ENCODE data around the gene CHSY3.

The CHSY3 gene

GRCh38 chr5:130035388-130035787 is 131.1 kb downstream of the CHSY3 start:
- Histone ChIP-seq H3K36me3 (ENCODE audit: control insufficient read depth in 2 of 2, insufficient read depth in 1 of 2, low read length in 2 of 2) (no peaks in the 10 kb centered on the region), H3K9me3 (ENCODE audit: control insufficient read depth, insufficient read depth, low read depth, low read length) (no peaks in the 10 kb centered on the region), H3K27ac (ENCODE audit: extremely low read depth, low read depth, low read length) (no peak overlapping the region), H3K4me3 (ENCODE audit: low read depth, low read length) (no peak overlapping the region), H3K4me1 (ENCODE audit: control insufficient read depth, insufficient read depth, low read length) (no peaks in the 10 kb centered on the region)
- ChIA-PET CTCF (no interaction called here), POLR2A (no interaction called here)
- TF ChIP-seq, protein P1, sequence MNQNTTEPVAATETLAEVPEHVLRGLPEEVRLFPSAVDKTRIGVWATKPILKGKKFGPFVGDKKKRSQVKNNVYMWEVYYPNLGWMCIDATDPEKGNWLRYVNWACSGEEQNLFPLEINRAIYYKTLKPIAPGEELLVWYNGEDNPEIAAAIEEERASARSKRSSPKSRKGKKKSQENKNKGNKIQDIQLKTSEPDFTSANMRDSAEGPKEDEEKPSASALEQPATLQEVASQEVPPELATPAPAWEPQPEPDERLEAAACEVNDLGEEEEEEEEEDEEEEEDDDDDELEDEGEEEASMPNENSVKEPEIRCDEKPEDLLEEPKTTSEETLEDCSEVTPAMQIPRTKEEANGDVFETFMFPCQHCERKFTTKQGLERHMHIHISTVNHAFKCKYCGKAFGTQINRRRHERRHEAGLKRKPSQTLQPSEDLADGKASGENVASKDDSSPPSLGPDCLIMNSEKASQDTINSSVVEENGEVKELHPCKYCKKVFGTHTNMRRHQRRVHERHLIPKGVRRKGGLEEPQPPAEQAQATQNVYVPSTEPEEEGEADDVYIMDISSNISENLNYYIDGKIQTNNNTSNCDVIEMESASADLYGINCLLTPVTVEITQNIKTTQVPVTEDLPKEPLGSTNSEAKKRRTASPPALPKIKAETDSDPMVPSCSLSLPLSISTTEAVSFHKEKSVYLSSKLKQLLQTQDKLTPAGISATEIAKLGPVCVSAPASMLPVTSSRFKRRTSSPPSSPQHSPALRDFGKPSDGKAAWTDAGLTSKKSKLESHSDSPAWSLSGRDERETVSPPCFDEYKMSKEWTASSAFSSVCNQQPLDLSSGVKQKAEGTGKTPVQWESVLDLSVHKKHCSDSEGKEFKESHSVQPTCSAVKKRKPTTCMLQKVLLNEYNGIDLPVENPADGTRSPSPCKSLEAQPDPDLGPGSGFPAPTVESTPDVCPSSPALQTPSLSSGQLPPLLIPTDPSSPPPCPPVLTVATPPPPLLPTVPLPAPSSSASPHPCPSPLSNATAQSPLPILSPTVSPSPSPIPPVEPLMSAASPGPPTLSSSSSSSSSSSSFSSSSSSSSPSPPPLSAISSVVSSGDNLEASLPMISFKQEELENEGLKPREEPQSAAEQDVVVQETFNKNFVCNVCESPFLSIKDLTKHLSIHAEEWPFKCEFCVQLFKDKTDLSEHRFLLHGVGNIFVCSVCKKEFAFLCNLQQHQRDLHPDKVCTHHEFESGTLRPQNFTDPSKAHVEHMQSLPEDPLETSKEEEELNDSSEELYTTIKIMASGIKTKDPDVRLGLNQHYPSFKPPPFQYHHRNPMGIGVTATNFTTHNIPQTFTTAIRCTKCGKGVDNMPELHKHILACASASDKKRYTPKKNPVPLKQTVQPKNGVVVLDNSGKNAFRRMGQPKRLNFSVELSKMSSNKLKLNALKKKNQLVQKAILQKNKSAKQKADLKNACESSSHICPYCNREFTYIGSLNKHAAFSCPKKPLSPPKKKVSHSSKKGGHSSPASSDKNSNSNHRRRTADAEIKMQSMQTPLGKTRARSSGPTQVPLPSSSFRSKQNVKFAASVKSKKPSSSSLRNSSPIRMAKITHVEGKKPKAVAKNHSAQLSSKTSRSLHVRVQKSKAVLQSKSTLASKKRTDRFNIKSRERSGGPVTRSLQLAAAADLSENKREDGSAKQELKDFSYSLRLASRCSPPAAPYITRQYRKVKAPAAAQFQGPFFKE (tag by site-specific recombination; IDR thresholded peaks at IDR 0.05; ENCODE audit: borderline replicate concordance), result no peak
- TF ChIP-seq GLI4 (tag by site-specific recombination; IDR thresholded peaks at IDR 0.05) (no peak), SP7 (tag by site-specific recombination; IDR thresholded peaks at IDR 0.05) (no peak), INSM2 (tag by site-specific recombination; IDR thresholded peaks at IDR 0.05) (no peak), ZNF266 (tag by site-specific recombination; IDR thresholded peaks at IDR 0.05; ENCODE audit: low read depth) (no peak), ZXDB (tag by site-specific recombination; IDR thresholded peaks at IDR 0.05) (no peak), PRDM1 (tag by site-specific recombination; IDR thresholded peaks at IDR 0.05) (no peak), ZFP41 (tag by site-specific recombination; IDR thresholded peaks at IDR 0.05; ENCODE audit: borderline replicate concordance) (no peak), ZNF146 (tag by site-specific recombination; IDR thresholded peaks at IDR 0.05) (no peak), ZNF223 (tag by site-specific recombination; IDR thresholded peaks at IDR 0.05) (no peak)
- TF ChIP-seq, protein P2, sequence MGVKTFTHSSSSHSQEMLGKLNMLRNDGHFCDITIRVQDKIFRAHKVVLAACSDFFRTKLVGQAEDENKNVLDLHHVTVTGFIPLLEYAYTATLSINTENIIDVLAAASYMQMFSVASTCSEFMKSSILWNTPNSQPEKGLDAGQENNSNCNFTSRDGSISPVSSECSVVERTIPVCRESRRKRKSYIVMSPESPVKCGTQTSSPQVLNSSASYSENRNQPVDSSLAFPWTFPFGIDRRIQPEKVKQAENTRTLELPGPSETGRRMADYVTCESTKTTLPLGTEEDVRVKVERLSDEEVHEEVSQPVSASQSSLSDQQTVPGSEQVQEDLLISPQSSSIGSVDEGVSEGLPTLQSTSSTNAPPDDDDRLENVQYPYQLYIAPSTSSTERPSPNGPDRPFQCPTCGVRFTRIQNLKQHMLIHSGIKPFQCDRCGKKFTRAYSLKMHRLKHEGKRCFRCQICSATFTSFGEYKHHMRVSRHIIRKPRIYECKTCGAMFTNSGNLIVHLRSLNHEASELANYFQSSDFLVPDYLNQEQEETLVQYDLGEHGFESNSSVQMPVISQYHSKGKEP (tag by site-specific recombination; IDR thresholded peaks at IDR 0.05), result no peak

DNA sequence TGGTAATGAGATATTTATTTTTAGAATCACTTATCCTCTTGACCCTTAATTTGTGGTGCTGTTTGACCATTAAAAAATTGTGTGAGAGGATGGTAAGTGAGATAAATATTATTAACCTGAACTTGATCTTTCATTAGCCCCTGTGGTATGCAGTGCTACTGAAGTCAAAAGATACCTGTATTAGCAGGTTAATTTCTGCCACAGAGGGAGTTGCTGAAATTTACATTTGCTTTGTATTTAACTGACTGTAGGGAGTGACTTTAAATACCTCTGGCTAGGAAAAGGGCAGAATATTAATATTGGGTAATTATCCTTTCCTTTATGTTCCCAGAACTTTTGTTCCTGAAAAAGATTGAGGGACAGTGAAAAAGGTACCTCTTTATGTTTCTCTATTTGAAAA is 133.6 kb downstream of the CHSY3 start:
- Histone ChIP-seq H3K4me1 (ENCODE audit: control insufficient read depth, insufficient read depth, low read length) (no peaks in the 10 kb centered on the region), H3K36me3 (ENCODE audit: control insufficient read depth in 2 of 2, insufficient read depth in 1 of 2, low read length in 2 of 2) (no peaks in the 10 kb centered on the region), H3K27ac (ENCODE audit: extremely low read depth, low read depth, low read length) (no peak overlapping the region), H3K9me3 (ENCODE audit: control insufficient read depth, insufficient read depth, low read depth, low read length) (no peaks in the 10 kb centered on the region), H3K4me3 (ENCODE audit: low read depth, low read length) (no peak overlapping the region)
- ChIA-PET CTCF (no interaction called here), POLR2A (no interaction called here)
- TF ChIP-seq ZNF155 (tag by site-specific recombination; IDR thresholded peaks at IDR 0.05), result no peak
- TF ChIP-seq, protein P3, sequence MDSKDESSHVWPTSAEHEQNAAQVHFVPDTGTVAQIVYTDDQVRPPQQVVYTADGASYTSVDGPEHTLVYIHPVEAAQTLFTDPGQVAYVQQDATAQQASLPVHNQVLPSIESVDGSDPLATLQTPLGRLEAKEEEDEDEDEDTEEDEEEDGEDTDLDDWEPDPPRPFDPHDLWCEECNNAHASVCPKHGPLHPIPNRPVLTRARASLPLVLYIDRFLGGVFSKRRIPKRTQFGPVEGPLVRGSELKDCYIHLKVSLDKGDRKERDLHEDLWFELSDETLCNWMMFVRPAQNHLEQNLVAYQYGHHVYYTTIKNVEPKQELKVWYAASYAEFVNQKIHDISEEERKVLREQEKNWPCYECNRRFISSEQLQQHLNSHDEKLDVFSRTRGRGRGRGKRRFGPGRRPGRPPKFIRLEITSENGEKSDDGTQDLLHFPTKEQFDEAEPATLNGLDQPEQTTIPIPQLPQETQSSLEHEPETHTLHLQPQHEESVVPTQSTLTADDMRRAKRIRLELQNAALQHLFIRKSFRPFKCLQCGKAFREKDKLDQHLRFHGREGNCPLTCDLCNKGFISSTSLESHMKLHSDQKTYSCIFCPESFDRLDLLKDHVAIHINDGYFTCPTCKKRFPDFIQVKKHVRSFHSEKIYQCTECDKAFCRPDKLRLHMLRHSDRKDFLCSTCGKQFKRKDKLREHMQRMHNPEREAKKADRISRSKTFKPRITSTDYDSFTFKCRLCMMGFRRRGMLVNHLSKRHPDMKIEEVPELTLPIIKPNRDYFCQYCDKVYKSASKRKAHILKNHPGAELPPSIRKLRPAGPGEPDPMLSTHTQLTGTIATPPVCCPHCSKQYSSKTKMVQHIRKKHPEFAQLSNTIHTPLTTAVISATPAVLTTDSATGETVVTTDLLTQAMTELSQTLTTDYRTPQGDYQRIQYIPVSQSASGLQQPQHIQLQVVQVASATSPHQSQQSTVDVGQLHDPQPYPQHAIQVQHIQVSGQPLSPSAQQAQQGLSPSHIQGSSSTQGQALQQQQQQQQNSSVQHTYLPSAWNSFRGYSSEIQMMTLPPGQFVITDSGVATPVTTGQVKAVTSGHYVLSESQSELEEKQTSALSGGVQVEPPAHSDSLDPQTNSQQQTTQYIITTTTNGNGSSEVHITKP (tag by site-specific recombination; IDR thresholded peaks at IDR 0.05), result no peak
- no peak for TF ChIP-seq ZNF266 (tag by site-specific recombination; IDR thresholded peaks at IDR 0.05; ENCODE audit: low read depth)
- TF ChIP-seq ZNF274 (IDR thresholded peaks at IDR 0.05; ENCODE audit: low read length), result no peak
- TF ChIP-seq ZNF274 (tag by site-specific recombination; IDR thresholded peaks at IDR 0.05; ENCODE audit: borderline replicate concordance), result no peak
- no peak for TF ChIP-seq SP2 (tag by site-specific recombination; IDR thresholded peaks at IDR 0.05)
- TF ChIP-seq, protein P4, sequence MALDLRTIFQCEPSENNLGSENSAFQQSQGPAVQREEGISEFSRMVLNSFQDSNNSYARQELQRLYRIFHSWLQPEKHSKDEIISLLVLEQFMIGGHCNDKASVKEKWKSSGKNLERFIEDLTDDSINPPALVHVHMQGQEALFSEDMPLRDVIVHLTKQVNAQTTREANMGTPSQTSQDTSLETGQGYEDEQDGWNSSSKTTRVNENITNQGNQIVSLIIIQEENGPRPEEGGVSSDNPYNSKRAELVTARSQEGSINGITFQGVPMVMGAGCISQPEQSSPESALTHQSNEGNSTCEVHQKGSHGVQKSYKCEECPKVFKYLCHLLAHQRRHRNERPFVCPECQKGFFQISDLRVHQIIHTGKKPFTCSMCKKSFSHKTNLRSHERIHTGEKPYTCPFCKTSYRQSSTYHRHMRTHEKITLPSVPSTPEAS (tag by site-specific recombination; IDR thresholded peaks at IDR 0.05), result no peak
- no peak for TF ChIP-seq ZNF10 (tag by site-specific recombination; IDR thresholded peaks at IDR 0.05)
- TF ChIP-seq ZNF23 (tag by site-specific recombination; IDR thresholded peaks at IDR 0.05; ENCODE audit: borderline replicate concordance), result no peak
- no peak for TF ChIP-seq ZFP69B (tag by site-specific recombination; IDR thresholded peaks at IDR 0.05)

Measured in HEK293 (cell line).